Neural progenitor cell (in vitro differentiated cells): Measurements from ENCODE around the gene DDX4. TPM values are rescaled to one million over a fixed set of nuclear protein-coding genes. Genes with fewer than 3 reads are reported as not detected.

Experiments
- DNase-seq: peaks from one replicate; pipeline ENCODE4 v3.0.0-alpha.2; 2016; ENCODE audit warnings: low spot score
- H2AFZ ChIP-seq: fragments of 200-600 bp; sonication (generic); replicated peaks from 2 replicates; pipeline ENCODE4 v1.6.1; 2016; ENCODE audit warnings: antibody characterized with exemption
- H3F3A ChIP-seq: fragments of 200-600 bp; sonication (generic); 2 replicates; pipeline ENCODE4 v1.6.1; 2016; ENCODE audit warnings: antibody characterized with exemption, low read depth
- H3K27ac ChIP-seq: fragments of 200-600 bp; sonication (generic); 2 replicates; pipeline ENCODE4 v1.5.1; 2016; ENCODE audit warnings: mild to moderate bottlenecking
- H3K27me3 ChIP-seq: fragments of 200-600 bp; sonication (generic); 2 replicates; pipeline ENCODE4 v1.6.1; 2016; ENCODE audit warnings: mild to moderate bottlenecking, moderate library complexity
- H3K36me3 ChIP-seq: fragments of 200-600 bp; sonication (generic); 2 replicates; pipeline ENCODE4 v1.5.1; 2016
- H3K4me1 ChIP-seq: fragments of 200-600 bp; sonication (generic); 2 replicates; pipeline ENCODE4 v1.6.1; 2016; ENCODE audit warnings: mixed run types
- H3K4me2 ChIP-seq: fragments of 200-600 bp; sonication (generic); 2 replicates; pipeline ENCODE4 v1.6.1; 2016
- H3K4me3 ChIP-seq: fragments of 200-600 bp; sonication (generic); 2 replicates; pipeline ENCODE4 v1.5.1; 2016
- H3K79me2 ChIP-seq: fragments of 200-600 bp; sonication (generic); 2 replicates; pipeline ENCODE4 v1.6.1; 2016; ENCODE audit warnings: low read depth
- H3K9ac ChIP-seq: fragments of 200-600 bp; sonication (generic); 2 replicates; pipeline ENCODE4 v1.6.1; 2016
- H3K9me3 ChIP-seq: fragments of 200-600 bp; sonication (generic); 2 replicates; pipeline ENCODE4 v1.5.1; 2016; ENCODE audit warnings: low read depth
- H4K20me1 ChIP-seq: fragments of 200-600 bp; sonication (generic); 2 replicates; pipeline ENCODE4 v1.6.1; 2016; ENCODE audit warnings: low read depth
- H3K27ac Mint-ChIP-seq: 3 replicates; pipeline ENCODE4 v1.8.0; 2021; ENCODE audit warnings: mixed read lengths
- H3K27me3 Mint-ChIP-seq: 2 replicates; pipeline ENCODE4 v1.8.0; 2022; ENCODE audit warnings: low read depth, mild to moderate bottlenecking, inconsistent platforms, moderate library complexity, mixed read lengths; ENCODE audit not compliant: insufficient read depth
- H3K36me3 Mint-ChIP-seq: 3 replicates; pipeline ENCODE4 v1.8.0; 2021; ENCODE audit warnings: mixed read lengths
- H3K4me1 Mint-ChIP-seq: 3 replicates; pipeline ENCODE4 v1.8.0; 2021; ENCODE audit warnings: mixed read lengths
- H3K4me3 Mint-ChIP-seq: 3 replicates; pipeline ENCODE4 v1.8.0; 2021; ENCODE audit warnings: mild to moderate bottlenecking, moderate library complexity, mixed read lengths
- H3K9me3 Mint-ChIP-seq: 3 replicates; pipeline ENCODE4 v1.8.0; 2020; ENCODE audit warnings: mixed read lengths
- EZH2 ChIP-seq: fragments of 200-600 bp; sonication (generic); IDR thresholded peaks from 2 replicates; pipeline ENCODE4 v1.6.1; 2017; ENCODE audit warnings: antibody characterized with exemption, mild to moderate bottlenecking, moderate library complexity
- EZH2phosphoT487 ChIP-seq: fragments of 200-600 bp; sonication (generic); IDR thresholded peaks from 2 replicates; pipeline ENCODE4 v1.6.1; 2017; ENCODE audit warnings: antibody characterized with exemption
- total RNA-seq: library from RNA; depleted of rRNA; stranded (reverse); fragments of >200 nt; gene quantifications from 2 replicates; pipeline ENCODE4 v1.2.3, GENCODE V29; 2015; ENCODE audit warnings: low replicate concordance
- TF ChIP-seq, protein P1 (sequence below): fragments of 200-600 bp; sonication (generic); IDR thresholded peaks from 2 replicates; pipeline ENCODE4 v1.5.1; 2017; ENCODE audit warnings: antibody characterized with exemption, mild to moderate bottlenecking

Gene DDX4
- total RNA-seq, 1 donor from 2014 or later: not detected

DNA sequence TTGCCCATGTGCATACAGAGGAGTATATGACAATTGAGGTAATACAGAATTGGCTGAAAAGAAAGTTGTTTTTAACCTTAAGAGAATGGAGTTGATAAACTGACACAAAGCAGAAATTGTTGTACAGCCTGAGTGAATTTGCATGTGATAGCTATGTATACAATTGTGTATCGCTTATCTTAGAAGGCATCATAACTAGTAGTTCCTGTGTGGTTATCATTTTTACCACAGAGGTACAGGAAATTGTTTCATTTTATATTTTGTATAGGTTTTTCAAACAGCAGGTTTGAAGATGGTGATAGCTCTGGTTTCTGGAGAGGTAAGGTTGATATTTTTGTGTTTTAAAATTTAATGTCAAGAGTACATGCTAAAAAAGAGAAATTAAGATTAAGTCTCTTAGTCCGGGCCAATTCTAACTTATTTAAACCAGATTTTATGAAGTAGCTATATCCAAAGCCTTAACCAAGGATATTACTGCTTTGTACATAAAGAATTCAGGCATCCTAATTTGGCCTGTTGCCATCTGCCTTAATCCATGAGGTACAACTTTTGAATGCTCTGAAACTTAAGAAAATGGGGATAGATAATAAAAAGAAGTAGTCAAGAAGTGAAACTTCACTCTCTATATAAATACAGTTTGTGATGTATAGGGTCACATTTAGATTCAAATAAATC, 26.0 kb downstream of the DDX4 start:
- H3K4me1 ChIP-seq: no peaks in the 10 kb centered on the region
- no peaks in the 10 kb centered on the region for H3K4me1 Mint-ChIP-seq
- no peak for DNase-seq

DNA sequence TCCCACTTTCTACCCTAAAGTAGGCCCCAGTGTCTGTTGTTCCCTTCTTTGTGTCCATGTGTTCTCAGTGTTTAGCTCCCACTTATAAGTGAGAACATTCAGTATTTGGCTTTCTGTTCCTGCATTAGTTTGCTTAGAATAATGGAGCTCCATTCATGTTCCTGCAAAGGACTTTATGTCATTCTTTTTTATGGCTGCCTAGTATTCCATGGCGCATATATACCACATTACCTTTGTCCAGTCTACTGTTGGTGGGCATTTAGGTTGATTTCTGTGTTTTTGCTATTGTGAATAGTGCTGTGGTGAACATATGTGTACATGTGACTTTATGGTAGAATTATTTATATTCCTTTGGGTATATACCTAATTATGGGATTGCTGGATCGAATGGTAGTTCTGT, 30.4 kb downstream of the DDX4 start:
- no peaks in the 10 kb centered on the region for H3K27me3 Mint-ChIP-seq
- H3K79me2 ChIP-seq: no peaks in the 10 kb centered on the region
- H3K36me3 Mint-ChIP-seq: no peaks in the 10 kb centered on the region
- H4K20me1 ChIP-seq: no peaks in the 10 kb centered on the region
- no peaks in the 10 kb centered on the region for H3F3A ChIP-seq
- no peak overlapping the region for H2AFZ ChIP-seq
- no peaks in the 10 kb centered on the region for H3K36me3 ChIP-seq
- H3K4me3 ChIP-seq: no peak overlapping the region
- H3K4me3 Mint-ChIP-seq: no peak overlapping the region
- H3K27ac Mint-ChIP-seq: no peak overlapping the region
- peaks cover 4% of the 10 kb centered on the region for H3K4me1 ChIP-seq
- no peaks in the 10 kb centered on the region for H3K4me1 Mint-ChIP-seq
- no peak for DNase-seq
- no peak overlapping the region for H3K27ac ChIP-seq
- no peaks in the 10 kb centered on the region for H3K9me3 ChIP-seq
- H3K4me2 ChIP-seq: no peak overlapping the region
- H3K27me3 ChIP-seq: no peaks in the 10 kb centered on the region
- H3K9ac ChIP-seq: no peak overlapping the region
- TF ChIP-seq, protein P1, sequence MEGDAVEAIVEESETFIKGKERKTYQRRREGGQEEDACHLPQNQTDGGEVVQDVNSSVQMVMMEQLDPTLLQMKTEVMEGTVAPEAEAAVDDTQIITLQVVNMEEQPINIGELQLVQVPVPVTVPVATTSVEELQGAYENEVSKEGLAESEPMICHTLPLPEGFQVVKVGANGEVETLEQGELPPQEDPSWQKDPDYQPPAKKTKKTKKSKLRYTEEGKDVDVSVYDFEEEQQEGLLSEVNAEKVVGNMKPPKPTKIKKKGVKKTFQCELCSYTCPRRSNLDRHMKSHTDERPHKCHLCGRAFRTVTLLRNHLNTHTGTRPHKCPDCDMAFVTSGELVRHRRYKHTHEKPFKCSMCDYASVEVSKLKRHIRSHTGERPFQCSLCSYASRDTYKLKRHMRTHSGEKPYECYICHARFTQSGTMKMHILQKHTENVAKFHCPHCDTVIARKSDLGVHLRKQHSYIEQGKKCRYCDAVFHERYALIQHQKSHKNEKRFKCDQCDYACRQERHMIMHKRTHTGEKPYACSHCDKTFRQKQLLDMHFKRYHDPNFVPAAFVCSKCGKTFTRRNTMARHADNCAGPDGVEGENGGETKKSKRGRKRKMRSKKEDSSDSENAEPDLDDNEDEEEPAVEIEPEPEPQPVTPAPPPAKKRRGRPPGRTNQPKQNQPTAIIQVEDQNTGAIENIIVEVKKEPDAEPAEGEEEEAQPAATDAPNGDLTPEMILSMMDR: no peak
- TF ChIP-seq EZH2phosphoT487 (no peak), EZH2 (no peak)
- no peaks in the 10 kb centered on the region for H3K9me3 Mint-ChIP-seq

More for the DNA sequence above, 26.0 kb downstream of the DDX4 start:
- Histone ChIP-seq H3F3A (no peaks in the 10 kb centered on the region), H3K79me2 (no peaks in the 10 kb centered on the region), H3K27me3 (no peaks in the 10 kb centered on the region), H3K4me3 (no peak overlapping the region), H3K9me3 (no peaks in the 10 kb centered on the region), H3K27ac (no peak overlapping the region), H3K36me3 (no peaks in the 10 kb centered on the region), H4K20me1 (no peaks in the 10 kb centered on the region), H3K9ac (no peak overlapping the region), H3K4me2 (no peak overlapping the region), H2AFZ (no peak overlapping the region)
- Mint-ChIP-seq H3K36me3 (no peaks in the 10 kb centered on the region), H3K4me3 (no peak overlapping the region), H3K27ac (no peak overlapping the region), H3K9me3 (no peaks in the 10 kb centered on the region), H3K27me3 (no peaks in the 10 kb centered on the region)
- TF ChIP-seq, protein P1: no peak
- TF ChIP-seq EZH2: no peak
- no peak for TF ChIP-seq EZH2phosphoT487

GRCh38 chr5:55771175-55771655, 33.4 kb downstream of the DDX4 start:
- Mint-ChIP-seq H3K4me1 (no peaks in the 10 kb centered on the region), H3K27ac (no peak overlapping the region), H3K27me3 (no peaks in the 10 kb centered on the region), H3K9me3 (no peaks in the 10 kb centered on the region), H3K36me3 (no peaks in the 10 kb centered on the region), H3K4me3 (no peak overlapping the region)
- TF ChIP-seq EZH2: no peak
- TF ChIP-seq, protein P1: no peak
- TF ChIP-seq EZH2phosphoT487: no peak
- Histone ChIP-seq H4K20me1 (no peaks in the 10 kb centered on the region), H3K4me3 (no peak overlapping the region), H3K27ac (no peak overlapping the region), H3K27me3 (no peaks in the 10 kb centered on the region), H2AFZ (no peak overlapping the region), H3K4me1 (peaks cover 4% of the 10 kb centered on the region), H3K36me3 (no peaks in the 10 kb centered on the region), H3K9ac (no peak overlapping the region), H3F3A (no peaks in the 10 kb centered on the region), H3K9me3 (no peaks in the 10 kb centered on the region), H3K79me2 (no peaks in the 10 kb centered on the region), H3K4me2 (no peak overlapping the region)
- DNase-seq: no peak
